Right lobe of liver (tissue), 6 donors: Measurements from ENCODE around the gene DEPDC5. TPM values are rescaled to one million over a fixed set of nuclear protein-coding genes. Genes with fewer than 3 reads are reported as not detected.

ENCODE experiments used
- ATAC-seq, 4 donors: fragments of 200-7000 bp; cut with Tn5 transposase; one replicate each; pipeline ENCODE4 v1.9.1; 2020; ENCODE audit warnings: mild to moderate bottlenecking in 4 of 4, moderate library complexity in 4 of 4
- DNase-seq, 3 donors: peaks; one replicate each; pipeline ENCODE4 v3.0.0-alpha.2; 2020
- H3K27ac ChIP-seq, 3 donors: fragments of 200-600 bp; one replicate each; pipeline ENCODE4 v1.8.0; 2022
- H3K27me3 ChIP-seq, 2 donors: fragments of 200-600 bp; one replicate each; pipeline ENCODE4 v1.8.0; 2022
- H3K36me3 ChIP-seq, 4 donors: fragments of 200-600 bp; sonication (generic) in 1 of 4; one replicate each; pipeline versions ENCODE4 v1.5.1 to v1.8.0; 2017 to 2022; ENCODE audit warnings: control low read depth in 1 of 4
- H3K4me1 ChIP-seq, 4 donors: fragments of 200-600 bp; sonication (generic) in 1 of 4; one replicate each; pipeline versions ENCODE4 v1.5.1 to v1.8.0; 2017 to 2022; ENCODE audit warnings: control low read depth in 1 of 4
- H3K4me3 ChIP-seq, 3 donors: fragments of 200-600 bp; one replicate each; pipeline ENCODE4 v1.8.0; 2022
- H3K9me3 ChIP-seq, 4 donors: fragments of 200-600 bp; sonication (generic) in 1 of 4; one replicate each; pipeline versions ENCODE4 v1.5.1 to v1.8.0; 2017 to 2022; ENCODE audit warnings: control low read depth in 1 of 4
- POLR2A ChIP-seq: fragments of 450-650 bp; IDR thresholded peaks from one replicate; pipeline ENCODE4 v1.6.1; 2017; ENCODE audit warnings: antibody characterized with exemption, mild to moderate bottlenecking
- WGBS: methylation state at CpG from one replicate; pipeline ENCODE4 v1.1.6; 2018; ENCODE audit warnings: low coverage, low lambda C conversion rate; ENCODE audit not compliant: insufficient coverage; ENCODE audit errors: missing lambda C conversion rate; 5-methylcytosine and 5-hydroxymethylcytosine counted together
- intact Hi-C, 2 donors: fragments of 100-400 bp; cut with DNase I; formaldehyde crosslinking; loops; one replicate each; pipeline versions ENCODE4 v1.11.2 to v1.14.1; 2022
- total RNA-seq, 6 experiments: library from RNA; depleted of rRNA in 2 of 6; stranded (reverse); fragments of >200 nt in 2 of 6; fragmentation: NEBNext Ultra II Directional in 3 of 6; extraction: Animal tissue kit (Norgen Biotek cat#: 25700) in 3 of 6; gene quantifications; one replicate each; pipeline versions ENCODE4 v1.1.0 to v1.2.4, GENCODE V29; 2016 to 2023
- TF ChIP-seq, protein P1 (sequence below), 4 donors: fragments of 200-600 bp in 3 of 4; fragments of 450-650 bp in 1 of 4; IDR thresholded peaks; one replicate each; pipeline versions ENCODE4 v1.5.1 to v1.8.0; 2016 to 2022; ENCODE audit warnings: antibody characterized with exemption in 4 of 4, mild to moderate bottlenecking in 2 of 4
- donor health status: DM: no; HTN: yes; CAD: no.
- donor health status: DM: no; HTN: no; CAD: no.
- donor health status: DM: no; HTN: no; CAD: no.
- donor health status: DM: no; HTN: yes; CAD: no.
- donor health status: DM: no; HTN: yes; CAD: no.

Gene DEPDC5
- total RNA-seq, 6 experiments from 2014 or later = 9.1 to 22.9 (median 14.6) TPM

- ATAC-seq = no peak
- Histone ChIP-seq H3K4me1 (no peaks in the 10 kb centered on the region), H3K27me3 (no peaks in the 10 kb centered on the region), H3K36me3 (no peaks in the 10 kb centered on the region), H3K27ac (no peak overlapping the region), H3K9me3 (no peaks in the 10 kb centered on the region), H3K4me3 (no peak overlapping the region)
- 49% methylated on average over 2 of the region's 2 CpGs for WGBS
- DNase-seq = no peak
- TF ChIP-seq, protein P1, sequence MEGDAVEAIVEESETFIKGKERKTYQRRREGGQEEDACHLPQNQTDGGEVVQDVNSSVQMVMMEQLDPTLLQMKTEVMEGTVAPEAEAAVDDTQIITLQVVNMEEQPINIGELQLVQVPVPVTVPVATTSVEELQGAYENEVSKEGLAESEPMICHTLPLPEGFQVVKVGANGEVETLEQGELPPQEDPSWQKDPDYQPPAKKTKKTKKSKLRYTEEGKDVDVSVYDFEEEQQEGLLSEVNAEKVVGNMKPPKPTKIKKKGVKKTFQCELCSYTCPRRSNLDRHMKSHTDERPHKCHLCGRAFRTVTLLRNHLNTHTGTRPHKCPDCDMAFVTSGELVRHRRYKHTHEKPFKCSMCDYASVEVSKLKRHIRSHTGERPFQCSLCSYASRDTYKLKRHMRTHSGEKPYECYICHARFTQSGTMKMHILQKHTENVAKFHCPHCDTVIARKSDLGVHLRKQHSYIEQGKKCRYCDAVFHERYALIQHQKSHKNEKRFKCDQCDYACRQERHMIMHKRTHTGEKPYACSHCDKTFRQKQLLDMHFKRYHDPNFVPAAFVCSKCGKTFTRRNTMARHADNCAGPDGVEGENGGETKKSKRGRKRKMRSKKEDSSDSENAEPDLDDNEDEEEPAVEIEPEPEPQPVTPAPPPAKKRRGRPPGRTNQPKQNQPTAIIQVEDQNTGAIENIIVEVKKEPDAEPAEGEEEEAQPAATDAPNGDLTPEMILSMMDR (IDR thresholded peaks at IDR 0.05) = no peak
- TF ChIP-seq POLR2A = no peak
- intact Hi-C loops = no loop called here
Observed at GRCh38 chr22:31923747-31924146, 169.9 kb downstream of the DEPDC5 start.

GRCh38 chr22:31925056-31925455, 171.2 kb downstream of the DEPDC5 start:
- no peaks in the 10 kb centered on the region for H3K4me1 ChIP-seq
- no peak for ATAC-seq
- H3K36me3 ChIP-seq = no peaks in the 10 kb centered on the region
- no peak overlapping the region for H3K27ac ChIP-seq
- no peak overlapping the region for H3K4me3 ChIP-seq
- TF ChIP-seq, protein P1 (IDR thresholded peaks at IDR 0.05) = no peak
- no peak for TF ChIP-seq POLR2A
- WGBS = 76% methylated on average over 1 of the region's 1 CpG
- no peaks in the 10 kb centered on the region for H3K27me3 ChIP-seq
- intact Hi-C loops = no loop called here
- DNase-seq = no peak
- no peaks in the 10 kb centered on the region for H3K9me3 ChIP-seq

DNA sequence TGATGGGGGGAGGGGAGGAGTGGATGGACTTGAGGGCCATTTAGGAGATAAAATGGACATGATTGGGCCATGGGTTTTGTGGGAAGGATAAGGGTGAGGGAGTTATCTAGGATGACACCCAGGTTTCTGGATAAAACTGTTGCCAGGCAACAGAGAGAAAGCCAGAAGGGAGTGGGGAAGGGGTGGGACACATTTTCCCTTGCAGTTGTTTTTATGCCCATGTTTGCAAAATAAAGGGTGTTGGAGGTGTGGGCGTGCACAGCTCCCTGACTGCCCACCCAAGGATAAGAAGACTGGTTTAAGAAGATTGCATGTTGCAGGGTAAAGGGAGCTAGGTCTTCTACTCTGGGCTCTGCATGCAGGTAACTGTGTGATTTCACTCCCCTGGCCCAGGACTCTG, 172.2 kb downstream of the DEPDC5 start:
- ATAC-seq (no peak), DNase-seq (no peak)
- H3K36me3 ChIP-seq = no peaks in the 10 kb centered on the region
- 40% methylated on average over 1 of the region's 1 CpG for WGBS
- no peak overlapping the region for H3K27ac ChIP-seq
- H3K4me3 ChIP-seq = no peak overlapping the region
- intact Hi-C loops = no loop called here
- TF ChIP-seq POLR2A = no peak
- TF ChIP-seq, protein P1 (IDR thresholded peaks at IDR 0.05) = no peak
- no peaks in the 10 kb centered on the region for H3K4me1 ChIP-seq
- H3K9me3 ChIP-seq = no peaks in the 10 kb centered on the region
- H3K27me3 ChIP-seq = no peaks in the 10 kb centered on the region

- Histone ChIP-seq H3K9me3 (no peaks in the 10 kb centered on the region), H3K36me3 (no peaks in the 10 kb centered on the region), H3K27ac (no peak overlapping the region), H3K4me1 (no peaks in the 10 kb centered on the region), H3K4me3 (no peak overlapping the region), H3K27me3 (no peaks in the 10 kb centered on the region)
- TF ChIP-seq, protein P1 (IDR thresholded peaks at IDR 0.05) = no peak
- no peak for TF ChIP-seq POLR2A
- ATAC-seq (no peak), DNase-seq (no peak)
- intact Hi-C loops = no loop called here
Observed at GRCh38 chr22:31926969-31927368, 173.2 kb downstream of the DEPDC5 start.

DNA sequence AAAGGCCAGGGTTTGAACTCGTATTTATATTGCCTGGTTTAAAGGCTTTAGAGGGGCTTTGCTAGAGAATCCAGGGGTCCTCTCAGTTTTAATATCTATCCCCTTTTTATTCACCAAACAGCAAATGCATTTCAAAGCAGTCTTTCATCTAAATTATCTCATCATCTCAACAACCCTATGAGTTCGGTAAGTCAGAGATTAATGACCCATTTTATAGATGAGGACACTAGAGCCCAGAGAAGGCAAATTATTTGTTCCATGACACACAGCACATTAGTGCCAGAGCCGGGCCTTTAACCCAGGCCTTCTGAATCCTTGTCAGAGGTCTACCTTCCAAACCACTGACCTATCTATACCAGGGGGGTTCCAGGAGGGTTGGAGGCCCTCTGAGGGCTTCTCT, 173.7 kb downstream of the DEPDC5 start:
- Histone ChIP-seq H3K27ac (no peak overlapping the region), H3K9me3 (no peaks in the 10 kb centered on the region), H3K4me1 (no peaks in the 10 kb centered on the region), H3K36me3 (no peaks in the 10 kb centered on the region), H3K4me3 (no peak overlapping the region), H3K27me3 (no peaks in the 10 kb centered on the region)
- DNase-seq (no peak), ATAC-seq (no peak)
- WGBS = 63% methylated on average over 3 of the region's 3 CpGs
- no peak for TF ChIP-seq POLR2A
- TF ChIP-seq, protein P1 (IDR thresholded peaks at IDR 0.05) = no peak
- intact Hi-C loops = no loop called here
